ENCODE data around the gene HOXD10. TPM values are rescaled to one million over a fixed set of nuclear protein-coding genes. Genes with fewer than 3 reads are reported as not detected.

HOXD10 gene
- total RNA-seq, 5 donors from 2014 or later (not counting 1 experiment from before 2014, with no cell fraction given), result not detected

GRCh38 chr2:176072951-176073904 lies 43.4 kb upstream of the HOXD10 start:
- Mint-ChIP-seq H3K27me3 (peaks cover 82 to 89% of the 10 kb centered on the region in 2 donors), H3K27ac (no peak overlapping the region), H3K4me3 (no peak overlapping the region), H3K36me3 (no peaks in the 10 kb centered on the region), H3K4me1 (peaks cover 6 to 8% (median 6%) of the 10 kb centered on the region in 3 donors), H3K9me3 (peaks cover 8 to 9% (median 9%) of the 10 kb centered on the region in 3 donors)
- ATAC-seq (replicated peaks in 1 of 4) (no peak), DNase-seq (no peak)
- peaks cover 36 to 67% of the 10 kb centered on the region in 2 experiments for H3K27me3 ChIP-seq (replicated peaks in 1 of 2; ENCODE audit: control insufficient read depth in 2 of 2, extremely low read depth in 1 of 2, insufficient read depth in 2 of 2, low read length in 1 of 2)
- WGBS (ENCODE audit: insufficient coverage), result 8% methylated on average over 18 of the region's 29 CpGs
- no peaks in the 10 kb centered on the region for H3K36me3 ChIP-seq (ENCODE audit: control insufficient read depth in 2 of 2, extremely low read depth in 1 of 2, insufficient read depth in 1 of 2, low read length in 1 of 2)
- H3K9me3 ChIP-seq, result peaks cover 2% of the 10 kb centered on the region
- H3K4me3 ChIP-seq (ENCODE audit: control insufficient read depth in 1 of 2, extremely low read depth in 1 of 2, low read length in 1 of 2), result no peak overlapping the region
- POLR2A ChIA-PET, result no interaction called here
- H3K4me1 ChIP-seq (ENCODE audit: control insufficient read depth in 1 of 2, extremely low read depth in 1 of 2, insufficient read depth in 2 of 2, low read length in 2 of 2), result no peaks in the 10 kb centered on the region
- no peak overlapping the region for H3K27ac ChIP-seq (ENCODE audit: low read length)
- CTCF ChIA-PET, result interaction anchor here (0.6 to 1.0 kb wide), 2 partner anchors 54 to 1345 kb away, joined by 3 to 9 read pairs; no protein-coding TSS in a partner anchor

GRCh38 chr2:176074919-176075425 lies 41.6 kb upstream of the HOXD10 start:
- DNase-seq (no peak), ATAC-seq (replicated peaks in 1 of 4) (no peak)
- Histone ChIP-seq H3K4me1 (ENCODE audit: control insufficient read depth in 1 of 2, extremely low read depth in 1 of 2, insufficient read depth in 2 of 2, low read length in 2 of 2) (peaks cover 0 to 8% of the 10 kb centered on the region in 2 experiments), H3K9me3 (peaks cover 4% of the 10 kb centered on the region), H3K27ac (ENCODE audit: low read length) (no peak overlapping the region), H3K4me3 (ENCODE audit: control insufficient read depth in 1 of 2, extremely low read depth in 1 of 2, low read length in 1 of 2) (no peak overlapping the region), H3K27me3 (replicated peaks in 1 of 2; ENCODE audit: control insufficient read depth in 2 of 2, extremely low read depth in 1 of 2, insufficient read depth in 2 of 2, low read length in 1 of 2) (peaks cover 35 to 68% of the 10 kb centered on the region in 2 experiments), H3K36me3 (ENCODE audit: control insufficient read depth in 2 of 2, extremely low read depth in 1 of 2, insufficient read depth in 1 of 2, low read length in 1 of 2) (no peaks in the 10 kb centered on the region)
- H3K9me3 Mint-ChIP-seq, result peaks cover 9 to 15% (median 14%) of the 10 kb centered on the region in 3 donors
- POLR2A ChIA-PET, result no interaction called here
- peaks cover 79 to 87% of the 10 kb centered on the region in 2 donors for H3K27me3 Mint-ChIP-seq
- CTCF ChIA-PET, result interaction anchor here in 1 of 2 donors (1.1 kb wide), 1 partner anchor 52 kb away, joined by 3 read pairs; no protein-coding TSS in a partner anchor
- H3K27ac Mint-ChIP-seq, result no peak overlapping the region
- peaks cover 11 to 13% (median 11%) of the 10 kb centered on the region in 3 donors for H3K4me1 Mint-ChIP-seq
- H3K36me3 Mint-ChIP-seq, result peaks cover 11% of the 10 kb centered on the region
- no peak overlapping the region for H3K4me3 Mint-ChIP-seq
- 42% methylated on average over 2 of the region's 7 CpGs for WGBS (ENCODE audit: insufficient coverage)

GRCh38 chr2:176075481-176075880 lies 41.1 kb upstream of the HOXD10 start:
- ATAC-seq (replicated peaks in 1 of 4) (no peak), DNase-seq (no peak)
- Mint-ChIP-seq H3K27me3 (peaks cover 74 to 81% of the 10 kb centered on the region in 2 donors), H3K4me1 (peaks cover 11 to 13% (median 11%) of the 10 kb centered on the region in 3 donors), H3K36me3 (peaks cover 11% of the 10 kb centered on the region), H3K9me3 (peaks cover 9 to 15% (median 14%) of the 10 kb centered on the region in 3 donors), H3K4me3 (no peak overlapping the region), H3K27ac (no peak overlapping the region)
- Histone ChIP-seq H3K4me3 (ENCODE audit: control insufficient read depth in 1 of 2, extremely low read depth in 1 of 2, low read length in 1 of 2) (no peak overlapping the region), H3K36me3 (ENCODE audit: control insufficient read depth in 2 of 2, extremely low read depth in 1 of 2, insufficient read depth in 1 of 2, low read length in 1 of 2) (no peaks in the 10 kb centered on the region), H3K4me1 (ENCODE audit: control insufficient read depth in 1 of 2, extremely low read depth in 1 of 2, insufficient read depth in 2 of 2, low read length in 2 of 2) (peaks cover 0 to 10% of the 10 kb centered on the region in 2 experiments), H3K27me3 (replicated peaks in 1 of 2; ENCODE audit: control insufficient read depth in 2 of 2, extremely low read depth in 1 of 2, insufficient read depth in 2 of 2, low read length in 1 of 2) (peaks cover 35 to 65% of the 10 kb centered on the region in 2 experiments), H3K9me3 (peaks cover 4% of the 10 kb centered on the region), H3K27ac (ENCODE audit: low read length) (no peak overlapping the region)
- WGBS (ENCODE audit: insufficient coverage), result 15% methylated on average over 8 of the region's 15 CpGs
- POLR2A ChIA-PET, result no interaction called here
- CTCF ChIA-PET, result interaction anchor here in 1 of 2 donors (1.1 kb wide), 1 partner anchor 51 kb away, joined by 3 read pairs; no protein-coding TSS in a partner anchor

- peaks cover 69 to 81% of the 10 kb centered on the region in 2 donors for H3K27me3 Mint-ChIP-seq
- peaks cover 9 to 15% (median 14%) of the 10 kb centered on the region in 3 donors for H3K9me3 Mint-ChIP-seq
- Histone ChIP-seq H3K4me1 (ENCODE audit: control insufficient read depth in 1 of 2, extremely low read depth in 1 of 2, insufficient read depth in 2 of 2, low read length in 2 of 2) (peaks cover 0 to 15% of the 10 kb centered on the region in 2 experiments), H3K4me3 (ENCODE audit: control insufficient read depth in 1 of 2, extremely low read depth in 1 of 2, low read length in 1 of 2) (no peak overlapping the region), H3K27me3 (replicated peaks in 1 of 2; ENCODE audit: control insufficient read depth in 2 of 2, extremely low read depth in 1 of 2, insufficient read depth in 2 of 2, low read length in 1 of 2) (peaks cover 32 to 65% of the 10 kb centered on the region in 2 experiments), H3K9me3 (peaks cover 6% of the 10 kb centered on the region), H3K36me3 (ENCODE audit: control insufficient read depth in 2 of 2, extremely low read depth in 1 of 2, insufficient read depth in 1 of 2, low read length in 1 of 2) (no peaks in the 10 kb centered on the region), H3K27ac (ENCODE audit: low read length) (no peak overlapping the region)
- DNase-seq (no peak), ATAC-seq (replicated peaks in 1 of 4) (no peak)
- no peak overlapping the region for H3K4me3 Mint-ChIP-seq
- H3K4me1 Mint-ChIP-seq, result peaks cover 11 to 15% (median 11%) of the 10 kb centered on the region in 3 donors
- no peak overlapping the region for H3K27ac Mint-ChIP-seq
- CTCF ChIA-PET, result no interaction called here
- peaks cover 11% of the 10 kb centered on the region for H3K36me3 Mint-ChIP-seq
- 10% methylated on average over 2 of the region's 7 CpGs for WGBS (ENCODE audit: insufficient coverage)
- POLR2A ChIA-PET, result no interaction called here
Measured at GRCh38 chr2:176076063-176076462, 40.5 kb upstream of the HOXD10 start.

- ChIA-PET POLR2A (no interaction called here), CTCF (interaction anchor here (0.5 to 0.7 kb wide), 2 partner anchors 63 to 1446 kb away, joined by 3 read pairs; no protein-coding TSS in a partner anchor)
- Histone ChIP-seq H3K36me3 (ENCODE audit: control insufficient read depth in 2 of 2, extremely low read depth in 1 of 2, insufficient read depth in 1 of 2, low read length in 1 of 2) (no peaks in the 10 kb centered on the region), H3K27me3 (replicated peaks in 1 of 2; ENCODE audit: control insufficient read depth in 2 of 2, extremely low read depth in 1 of 2, insufficient read depth in 2 of 2, low read length in 1 of 2) (peaks cover 33 to 65% of the 10 kb centered on the region in 2 experiments), H3K4me1 (ENCODE audit: control insufficient read depth in 1 of 2, extremely low read depth in 1 of 2, insufficient read depth in 2 of 2, low read length in 2 of 2) (peaks cover 0 to 16% of the 10 kb centered on the region in 2 experiments), H3K4me3 (ENCODE audit: control insufficient read depth in 1 of 2, extremely low read depth in 1 of 2, low read length in 1 of 2) (peak overlapping the region in 1 of 2 donors; percentile 12), H3K9me3 (peaks cover 6% of the 10 kb centered on the region), H3K27ac (ENCODE audit: low read length) (no peak overlapping the region)
- Mint-ChIP-seq H3K27ac (no peak overlapping the region), H3K27me3 (peaks cover 73 to 79% of the 10 kb centered on the region in 2 donors), H3K4me3 (no peak overlapping the region), H3K36me3 (peaks cover 11% of the 10 kb centered on the region), H3K4me1 (peaks cover 11 to 18% (median 13%) of the 10 kb centered on the region in 3 donors), H3K9me3 (peaks cover 9 to 15% (median 15%) of the 10 kb centered on the region in 3 donors)
- ATAC-seq (replicated peaks in 1 of 4) (no peak), DNase-seq (no peak)
- WGBS (ENCODE audit: insufficient coverage), result no CpG with 5 or more reads among the region's 2 CpGs
Measured at GRCh38 chr2:176076796-176077195, 39.8 kb upstream of the HOXD10 start.

Measured in T-cell (primary cell).